Mesenteric fat pad (tissue), 1 donor: ENCODE results near the gene RFT1. TPM values are rescaled to one million over a fixed set of nuclear protein-coding genes. Genes with fewer than 3 reads are reported as not detected.

Experiments
- DNase-seq: peaks from one replicate; pipeline ENCODE4 v3.0.0-alpha.2; 2020; ENCODE audit warnings: low spot score
- total RNA-seq: library from RNA; stranded (reverse); fragmentation: NEBNext Ultra II Directional; extraction: Animal tissue kit (Norgen Biotek cat#: 25700); gene quantifications from one replicate; pipeline ENCODE4 v1.2.1, GENCODE V29; 2021
- donor health status: DM: yes; HTN: yes; CAD: no.

Gene RFT1
- total RNA-seq, 1 donor from 2014 or later, result 19.1 TPM

- DNase-seq, result no peak
Measured at GRCh38 chr3:53092216-53092615, 38.0 kb downstream of the RFT1 start.

- DNase-seq, result no peak
Measured at GRCh38 chr3:53091011-53091410, 39.2 kb downstream of the RFT1 start.

GRCh38 chr3:53089511-53089910, 40.7 kb downstream of the RFT1 start:
- no peak for DNase-seq

GRCh38 chr3:53085476-53085875, 44.8 kb downstream of the RFT1 start:
- peak; percentile 1 for DNase-seq

- peak; percentile 57 for DNase-seq
Measured at GRCh38 chr3:53084310-53085001, 45.8 kb downstream of the RFT1 start.

GRCh38 chr3:53083949-53084309, 46.3 kb downstream of the RFT1 start:
- DNase-seq, result no peak

GRCh38 chr3:53083521-53083920, 46.7 kb downstream of the RFT1 start:
- peak; percentile 86 for DNase-seq

- DNase-seq, result peak; percentile 68
Measured at GRCh38 chr3:53082736-53083135, 47.5 kb downstream of the RFT1 start.

- DNase-seq, result peak; percentile 67
Measured at GRCh38 chr3:53081318-53081717, 48.9 kb downstream of the RFT1 start.

GRCh38 chr3:53080612-53081205, 49.5 kb downstream of the RFT1 start:
- peak; percentile 41 for DNase-seq

- DNase-seq, result peak; percentile 43
Measured at GRCh38 chr3:53079791-53080555, 50.3 kb downstream of the RFT1 start.

- no peak for DNase-seq
Measured at GRCh38 chr3:53079147-53079546, 51.1 kb downstream of the RFT1 start.

GRCh38 chr3:53078656-53079055, 51.6 kb downstream of the RFT1 start:
- peak; percentile 41 for DNase-seq

- peak; percentile 71 for DNase-seq
Measured at GRCh38 chr3:53077476-53078220, 52.6 kb downstream of the RFT1 start.

- peak; percentile 77 for DNase-seq
Measured at GRCh38 chr3:53075743-53076140, 54.5 kb downstream of the RFT1 start.

GRCh38 chr3:53074761-53075742, 55.2 kb downstream of the RFT1 start:
- peak; percentile 60 for DNase-seq

- DNase-seq, result peak; percentile 72
Measured at GRCh38 chr3:53074366-53074696, 55.9 kb downstream of the RFT1 start.

GRCh38 chr3:53073553-53074365, 56.5 kb downstream of the RFT1 start:
- DNase-seq, result peak; percentile 87

- DNase-seq, result peak; percentile 92
Measured at GRCh38 chr3:53072653-53073552, 57.3 kb downstream of the RFT1 start.
